ENCODE data around the gene SORCS2. TPM values are rescaled to one million over a fixed set of nuclear protein-coding genes. Genes with fewer than 3 reads are reported as not detected.

SORCS2 gene
- polyA plus RNA-seq, 1 donor from 2014 or later = 1.0 TPM

DNA sequence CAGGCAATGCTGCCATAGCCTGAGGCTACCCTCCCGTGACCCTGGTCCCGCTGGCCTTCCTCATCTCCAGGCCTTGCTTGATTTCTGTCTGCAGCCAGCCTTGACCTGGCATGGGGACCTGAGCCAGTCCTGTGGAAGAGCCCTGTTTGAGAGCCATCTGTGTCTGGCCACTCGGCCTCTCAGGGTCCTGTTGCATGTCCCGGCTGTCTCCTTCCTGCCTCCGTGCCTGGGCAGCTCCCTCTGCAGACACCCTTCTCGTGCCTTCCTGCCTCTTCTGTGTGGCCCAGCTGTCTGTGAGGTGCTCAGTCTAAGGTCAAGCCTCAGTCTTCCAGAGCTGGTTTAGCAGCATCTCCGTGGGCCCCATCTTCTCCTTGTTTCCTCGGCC lies 108.4 kb downstream of the SORCS2 start:
- Histone ChIP-seq H3K9me3 (ENCODE audit: low read length) (no peaks in the 10 kb centered on the region), H3K4me3 (ENCODE audit: low read length) (no peak overlapping the region), H3K27ac (ENCODE audit: low read length) (no peak overlapping the region), H3K79me2 (replicated peaks; ENCODE audit: insufficient read depth, low read length) (no peaks in the 10 kb centered on the region), H3K36me3 (ENCODE audit: insufficient read depth, low read length) (no peaks in the 10 kb centered on the region), H4K20me1 (ENCODE audit: insufficient read depth) (no peaks in the 10 kb centered on the region), H3F3A (ENCODE audit: insufficient read depth, low read length, poor library complexity, severe bottlenecking) (no peaks in the 10 kb centered on the region), H3K27me3 (ENCODE audit: insufficient read depth, low read depth, low read length) (peaks cover 3% of the 10 kb centered on the region), H3K9me2 (ENCODE audit: insufficient read depth, low read length) (no peaks in the 10 kb centered on the region), H3K4me2 (ENCODE audit: low read length) (no peak overlapping the region), H2AFZ (ENCODE audit: low read depth, low read length) (no peak overlapping the region), H3K9ac (ENCODE audit: low read length) (no peak overlapping the region)
- TF ChIP-seq RAD21 (conservative IDR thresholded peaks at IDR 0.05) (no peak), MXI1 (conservative IDR thresholded peaks at IDR 0.05; ENCODE audit: poor library complexity, severe bottlenecking) (no peak), EP300 (conservative IDR thresholded peaks at IDR 0.05; ENCODE audit: poor library complexity, severe bottlenecking) (no peak)
- TF ChIP-seq, protein P1, sequence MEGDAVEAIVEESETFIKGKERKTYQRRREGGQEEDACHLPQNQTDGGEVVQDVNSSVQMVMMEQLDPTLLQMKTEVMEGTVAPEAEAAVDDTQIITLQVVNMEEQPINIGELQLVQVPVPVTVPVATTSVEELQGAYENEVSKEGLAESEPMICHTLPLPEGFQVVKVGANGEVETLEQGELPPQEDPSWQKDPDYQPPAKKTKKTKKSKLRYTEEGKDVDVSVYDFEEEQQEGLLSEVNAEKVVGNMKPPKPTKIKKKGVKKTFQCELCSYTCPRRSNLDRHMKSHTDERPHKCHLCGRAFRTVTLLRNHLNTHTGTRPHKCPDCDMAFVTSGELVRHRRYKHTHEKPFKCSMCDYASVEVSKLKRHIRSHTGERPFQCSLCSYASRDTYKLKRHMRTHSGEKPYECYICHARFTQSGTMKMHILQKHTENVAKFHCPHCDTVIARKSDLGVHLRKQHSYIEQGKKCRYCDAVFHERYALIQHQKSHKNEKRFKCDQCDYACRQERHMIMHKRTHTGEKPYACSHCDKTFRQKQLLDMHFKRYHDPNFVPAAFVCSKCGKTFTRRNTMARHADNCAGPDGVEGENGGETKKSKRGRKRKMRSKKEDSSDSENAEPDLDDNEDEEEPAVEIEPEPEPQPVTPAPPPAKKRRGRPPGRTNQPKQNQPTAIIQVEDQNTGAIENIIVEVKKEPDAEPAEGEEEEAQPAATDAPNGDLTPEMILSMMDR (IDR thresholded peaks at IDR 0.05; ENCODE audit: poor library complexity, severe bottlenecking) = no peak

- H3K4me3 ChIP-seq (ENCODE audit: low read length) = no peak overlapping the region
- H3K9ac ChIP-seq (ENCODE audit: low read length) = no peak overlapping the region
- no peaks in the 10 kb centered on the region for H3K9me2 ChIP-seq (ENCODE audit: insufficient read depth, low read length)
- peaks cover 3% of the 10 kb centered on the region for H3K27me3 ChIP-seq (ENCODE audit: insufficient read depth, low read depth, low read length)
- H3K27ac ChIP-seq (ENCODE audit: low read length) = no peak overlapping the region
- H3K9me3 ChIP-seq (ENCODE audit: low read length) = no peaks in the 10 kb centered on the region
- no peak overlapping the region for H2AFZ ChIP-seq (ENCODE audit: low read depth, low read length)
- no peak for TF ChIP-seq RAD21 (conservative IDR thresholded peaks at IDR 0.05)
- no peak for TF ChIP-seq REST (IDR thresholded peaks at IDR 0.05; ENCODE audit: borderline replicate concordance)
- no peak for TF ChIP-seq EZH2 (IDR thresholded peaks at IDR 0.05; ENCODE audit: borderline replicate concordance, insufficient read depth, low read length, poor library complexity, severe bottlenecking)
- no peak for TF ChIP-seq MXI1 (conservative IDR thresholded peaks at IDR 0.05; ENCODE audit: poor library complexity, severe bottlenecking)
- TF ChIP-seq, protein P1 (IDR thresholded peaks at IDR 0.05; ENCODE audit: poor library complexity, severe bottlenecking) = no peak
- no peak for TF ChIP-seq TAF1 (IDR thresholded peaks at IDR 0.05; ENCODE audit: low read depth)
- no peak overlapping the region for H3K4me2 ChIP-seq (ENCODE audit: low read length)
- H4K20me1 ChIP-seq (ENCODE audit: insufficient read depth) = no peaks in the 10 kb centered on the region
- no peaks in the 10 kb centered on the region for H3K36me3 ChIP-seq (ENCODE audit: insufficient read depth, low read length)
- no peaks in the 10 kb centered on the region for H3K79me2 ChIP-seq (replicated peaks; ENCODE audit: insufficient read depth, low read length)
- no peaks in the 10 kb centered on the region for H3F3A ChIP-seq (ENCODE audit: insufficient read depth, low read length, poor library complexity, severe bottlenecking)
These were observed 108.9 kb downstream of the SORCS2 start for GRCh38 chr4:7301126-7301785.

All from neural cell (in vitro differentiated cells).